H9 (cell line): ENCODE data around the gene GRIK4. TPM values are rescaled to one million over a fixed set of nuclear protein-coding genes. Genes with fewer than 3 reads are reported as not detected.

Source experiments
- DNase-seq: peaks from one replicate; pipeline ENCODE4 v3.0.0-alpha.2; 2017
- H2AFZ ChIP-seq: one replicate; pipeline ENCODE4 v1.6.1; 2013; ENCODE audit warnings: mild to moderate bottlenecking, low read length, control low read depth, moderate library complexity
- H2AK5ac ChIP-seq: 2 replicates; pipeline ENCODE4 v1.6.1; 2013; ENCODE audit warnings: low read length, control low read depth, mixed read lengths; ENCODE audit not compliant: insufficient read length
- H2BK120ac ChIP-seq: one replicate; pipeline ENCODE4 v1.6.1; 2013; ENCODE audit warnings: low read depth, mild to moderate bottlenecking, low read length, control low read depth, inconsistent platforms; ENCODE audit not compliant: poor library complexity, severe bottlenecking
- H2BK12ac ChIP-seq: 2 replicates; pipeline ENCODE4 v1.6.1; 2013; ENCODE audit warnings: low read length, control low read depth, mixed read lengths, low read depth; ENCODE audit not compliant: insufficient read length
- H2BK15ac ChIP-seq: 2 replicates; pipeline ENCODE4 v1.6.1; 2013; ENCODE audit warnings: low read depth, low read length, control low read depth
- H2BK20ac ChIP-seq: one replicate; pipeline ENCODE4 v1.6.1; 2013; ENCODE audit warnings: low read depth, mild to moderate bottlenecking, low read length, control low read depth, inconsistent platforms; ENCODE audit not compliant: poor library complexity, severe bottlenecking
- H2BK5ac ChIP-seq: 2 replicates; pipeline ENCODE4 v1.6.1; 2013; ENCODE audit warnings: low read length, control low read depth, mixed read lengths; ENCODE audit not compliant: insufficient read length
- H3K14ac ChIP-seq: 2 replicates; pipeline ENCODE4 v1.6.1; 2013; ENCODE audit warnings: low read length, control low read depth; ENCODE audit not compliant: insufficient read depth
- H3K18ac ChIP-seq: 2 replicates; pipeline ENCODE4 v1.6.1; 2013; ENCODE audit warnings: low read depth, mild to moderate bottlenecking, mixed read lengths, low read length, control low read depth; ENCODE audit not compliant: insufficient read length
- H3K23ac ChIP-seq: 2 replicates; pipeline ENCODE4 v1.6.1; 2013; ENCODE audit warnings: low read length, control low read depth, mixed read lengths, low read depth; ENCODE audit not compliant: insufficient read length
- H3K23me2 ChIP-seq: 2 replicates; pipeline ENCODE4 v1.6.1; 2013; ENCODE audit warnings: low read depth, mild to moderate bottlenecking, mixed read lengths, low read length, control low read depth; ENCODE audit not compliant: insufficient read length, poor library complexity, severe bottlenecking
- H3K27ac ChIP-seq: 2 replicates; pipeline ENCODE4 v1.5.1; 2013; ENCODE audit warnings: low read length, control low read depth, mixed read lengths, low read depth; ENCODE audit not compliant: insufficient read length
- H3K27me3 ChIP-seq: 2 replicates; pipeline ENCODE4 v1.6.1; 2013; ENCODE audit warnings: low read length, control low read depth, inconsistent platforms; ENCODE audit not compliant: insufficient read depth
- H3K4ac ChIP-seq: 2 replicates; pipeline ENCODE4 v1.6.1; 2013; ENCODE audit warnings: low read depth, mild to moderate bottlenecking, control low read depth, inconsistent platforms, low read length, moderate library complexity
- H3K4me1 ChIP-seq: 2 replicates; pipeline ENCODE4 v1.6.1; 2013; ENCODE audit warnings: low read length, control low read depth, inconsistent platforms; ENCODE audit not compliant: insufficient read depth
- H3K4me2 ChIP-seq: 2 replicates; pipeline ENCODE4 v1.6.1; 2013; ENCODE audit warnings: low read length, control low read depth, mixed read lengths; ENCODE audit not compliant: insufficient read length, insufficient read depth
- H3K56ac ChIP-seq: 2 replicates; pipeline ENCODE4 v1.6.1; 2013; ENCODE audit warnings: low read depth, mild to moderate bottlenecking, mixed read lengths, low read length, control low read depth; ENCODE audit not compliant: insufficient read length
- H3K79me1 ChIP-seq: 2 replicates; pipeline ENCODE4 v1.6.1; 2013; ENCODE audit warnings: low read depth, mild to moderate bottlenecking, moderate library complexity, low read length, control low read depth, inconsistent platforms; ENCODE audit not compliant: insufficient read depth, poor library complexity, severe bottlenecking
- H3K79me2 ChIP-seq: 2 replicates; pipeline ENCODE4 v1.6.1; 2013; ENCODE audit warnings: low read length, control low read depth, inconsistent platforms; ENCODE audit not compliant: insufficient read depth
- H3K9ac ChIP-seq: 2 replicates; pipeline ENCODE4 v1.6.1; 2013; ENCODE audit warnings: low read length, control low read depth, mixed read lengths; ENCODE audit not compliant: insufficient read length; ENCODE audit errors: extremely low read depth
- H3K9me3 ChIP-seq: one replicate; pipeline ENCODE4 v1.6.1; 2013; ENCODE audit warnings: low read depth, low read length, inconsistent platforms; ENCODE audit not compliant: control insufficient read depth
- H3T11ph ChIP-seq: one replicate; pipeline ENCODE4 v1.6.1; 2013; ENCODE audit warnings: mild to moderate bottlenecking, low read length, control low read depth, inconsistent platforms
- H4K20me1 ChIP-seq: one replicate; pipeline ENCODE4 v1.6.1; 2013; ENCODE audit not compliant: control insufficient read depth, insufficient read length, insufficient read depth
- H4K5ac ChIP-seq: 2 replicates; pipeline ENCODE4 v1.6.1; 2013; ENCODE audit warnings: low read depth, mild to moderate bottlenecking, mixed read lengths, low read length, control low read depth; ENCODE audit not compliant: insufficient read length
- H4K8ac ChIP-seq: replicated peaks from 2 replicates; pipeline ENCODE4 v1.6.1; 2013; ENCODE audit warnings: low read length, control low read depth, mixed read lengths, low read depth; ENCODE audit not compliant: insufficient read length
- H4K91ac ChIP-seq: 2 replicates; pipeline ENCODE4 v1.6.1; 2013; ENCODE audit warnings: low read depth, mild to moderate bottlenecking, moderate library complexity, mixed read lengths, low read length, control low read depth; ENCODE audit not compliant: insufficient read length
- H3K27ac Mint-ChIP-seq, 3 experiments: 2 replicates in 2 of 3; 3 replicates in 1 of 3; pipeline ENCODE4 v1.8.0; 2020 to 2021; ENCODE audit warnings: mixed read lengths in 3 of 3, mild to moderate bottlenecking in 1 of 3, moderate library complexity in 1 of 3
- H3K27me3 Mint-ChIP-seq: 2 replicates; pipeline ENCODE4 v1.8.0; 2021; ENCODE audit warnings: low read depth, mild to moderate bottlenecking, moderate library complexity, mixed read lengths
- H3K36me3 Mint-ChIP-seq, 3 experiments: 2 replicates in 2 of 3; 3 replicates in 1 of 3; pipeline ENCODE4 v1.8.0; 2020 to 2021; ENCODE audit warnings: low read depth in 3 of 3, mixed read lengths in 3 of 3; ENCODE audit not compliant: insufficient read depth in 1 of 3
- H3K4me1 Mint-ChIP-seq, 2 experiments: 2 replicates each; pipeline ENCODE4 v1.8.0; 2020; ENCODE audit warnings: mixed read lengths in 2 of 2
- H3K4me3 Mint-ChIP-seq, 2 experiments: 2 replicates in 1 of 2; 3 replicates in 1 of 2; pipeline ENCODE4 v1.8.0; 2020 to 2021; ENCODE audit warnings: mild to moderate bottlenecking in 2 of 2, mixed read lengths in 2 of 2, moderate library complexity in 1 of 2
- H3K9me3 Mint-ChIP-seq, 2 experiments: 2 replicates in 1 of 2; 3 replicates in 1 of 2; pipeline ENCODE4 v1.8.0; 2020; ENCODE audit warnings: mild to moderate bottlenecking in 2 of 2, mixed read lengths in 2 of 2, moderate library complexity in 1 of 2
- WGBS: extraction: QIAGEN DNeasy Blood & Tissue Kit; methylation state at CpG from one replicate; pipeline ENCODE4 v1.1.7; 2013; ENCODE audit warnings: missing lambda C conversion rate, low lambda C conversion rate, mixed read lengths; ENCODE audit not compliant: insufficient read length; ENCODE audit errors: extremely low coverage; 5-methylcytosine and 5-hydroxymethylcytosine counted together
- total RNA-seq: library from RNA; stranded (reverse); gene quantifications from 2 replicates; pipeline ENCODE4 v1.2.1, GENCODE V29; 2021
- TF ChIP-seq, protein P1 (sequence below): fragments of 200-600 bp; sonication (generic); conservative IDR thresholded peaks from 3 replicates; pipeline ENCODE4 v1.8.0; 2021; ENCODE audit warnings: antibody characterized with exemption, mild to moderate bottlenecking

GRIK4 gene
- total RNA-seq, 1 experiment from 2014 or later: 2.3 TPM

DNA sequence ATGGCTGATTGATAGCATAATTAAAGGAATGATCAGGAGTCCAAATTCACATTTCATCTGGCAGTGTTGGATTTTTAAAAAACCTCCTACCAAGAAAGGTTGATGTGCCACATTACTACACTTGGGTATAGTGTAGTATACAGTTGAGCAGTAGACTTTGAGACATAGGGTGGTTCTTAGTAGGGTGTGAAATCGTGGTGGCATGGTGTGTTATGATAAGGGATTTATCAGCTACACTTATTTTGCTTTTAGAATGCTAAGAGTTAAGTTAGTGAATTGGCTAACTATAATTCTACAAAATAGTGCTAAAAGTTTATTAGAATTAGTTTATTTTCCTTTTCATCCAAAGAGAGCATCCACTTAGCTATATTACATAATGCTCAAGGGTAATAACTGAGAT is 525.5 kb downstream of the GRIK4 start:
- Histone ChIP-seq H3K23me2 (no peaks in the 10 kb centered on the region), H4K20me1 (no peaks in the 10 kb centered on the region), H3K79me2 (peaks cover 2% of the 10 kb centered on the region; the same call in 1 of the 2 replicates), H3K27me3 (no peaks in the 10 kb centered on the region), H3K27ac (no peak overlapping the region), H2BK20ac (no peak overlapping the region), H3K79me1 (no peaks in the 10 kb centered on the region), H3K56ac (no peak overlapping the region), H2BK12ac (no peak overlapping the region), H3K18ac (no peak overlapping the region), H3K9ac (no peak overlapping the region), H2AK5ac (no peak overlapping the region), H2BK120ac (no peak overlapping the region), H2BK15ac (no peak overlapping the region), H3T11ph (no peak overlapping the region), H4K91ac (no peak overlapping the region), H2BK5ac (no peak overlapping the region), H2AFZ (no peak overlapping the region), H4K5ac (no peak overlapping the region), H3K9me3 (no peaks in the 10 kb centered on the region), H3K4me2 (no peak overlapping the region), H4K8ac (no peak overlapping the region), H3K4ac (no peak overlapping the region), H3K14ac (no peak overlapping the region), H3K23ac (no peak overlapping the region), H3K4me1 (peaks cover 11% of the 10 kb centered on the region; the same call in 1 of the 2 replicates)
- Mint-ChIP-seq H3K27me3 (no peaks in the 10 kb centered on the region), H3K36me3 (no peaks in the 10 kb centered on the region), H3K27ac (no peak overlapping the region), H3K9me3 (no peaks in the 10 kb centered on the region), H3K4me1 (peaks cover 44 to 49% of the 10 kb centered on the region in 2 experiments), H3K4me3 (no peak overlapping the region)
- TF ChIP-seq, protein P1, sequence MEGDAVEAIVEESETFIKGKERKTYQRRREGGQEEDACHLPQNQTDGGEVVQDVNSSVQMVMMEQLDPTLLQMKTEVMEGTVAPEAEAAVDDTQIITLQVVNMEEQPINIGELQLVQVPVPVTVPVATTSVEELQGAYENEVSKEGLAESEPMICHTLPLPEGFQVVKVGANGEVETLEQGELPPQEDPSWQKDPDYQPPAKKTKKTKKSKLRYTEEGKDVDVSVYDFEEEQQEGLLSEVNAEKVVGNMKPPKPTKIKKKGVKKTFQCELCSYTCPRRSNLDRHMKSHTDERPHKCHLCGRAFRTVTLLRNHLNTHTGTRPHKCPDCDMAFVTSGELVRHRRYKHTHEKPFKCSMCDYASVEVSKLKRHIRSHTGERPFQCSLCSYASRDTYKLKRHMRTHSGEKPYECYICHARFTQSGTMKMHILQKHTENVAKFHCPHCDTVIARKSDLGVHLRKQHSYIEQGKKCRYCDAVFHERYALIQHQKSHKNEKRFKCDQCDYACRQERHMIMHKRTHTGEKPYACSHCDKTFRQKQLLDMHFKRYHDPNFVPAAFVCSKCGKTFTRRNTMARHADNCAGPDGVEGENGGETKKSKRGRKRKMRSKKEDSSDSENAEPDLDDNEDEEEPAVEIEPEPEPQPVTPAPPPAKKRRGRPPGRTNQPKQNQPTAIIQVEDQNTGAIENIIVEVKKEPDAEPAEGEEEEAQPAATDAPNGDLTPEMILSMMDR: no peak
- no peak for DNase-seq
- no CpG with 5 or more reads among the region's 1 CpG for WGBS

Other genes starting within 250 kb of the GRIK4 start
- 6.8 and 7.1 TPM in 2 replicates for gene TLCD5, start 186.4 kb upstream of the GRIK4 start, total RNA-seq
- 27.0 TPM in 2 replicates for gene ARHGEF12, start 175.3 kb upstream of the GRIK4 start, total RNA-seq